H1 (cell line): Measurements from ENCODE around the gene AP5Z1.

Source experiments
- CHD1 ChIP-seq: IDR thresholded peaks from 2 replicates; pipeline ENCODE4 v1.6.1; 2012; ENCODE audit warnings: low read depth, low read length, improper control_type of control experiment
- CTCF ChIP-seq, 3 experiments: IDR thresholded peaks; 1 replicate in 2 of 3; 2 replicates in 1 of 3; pipeline versions ENCODE4 v1.5.1 to v1.6.1; 2011; ENCODE audit warnings: low read length in 3 of 3, mild to moderate bottlenecking in 3 of 3, inconsistent platforms in 2 of 3, low read depth in 1 of 3, moderate library complexity in 1 of 3; ENCODE audit not compliant: insufficient read depth in 1 of 3; ENCODE audit errors: control extremely low read depth in 1 of 3
- EP300 ChIP-seq, 2 experiments: IDR thresholded peaks; 1 replicate in 1 of 2; 2 replicates in 1 of 2; pipeline ENCODE4 v1.6.1; 2011 to 2012; ENCODE audit warnings: low read depth in 2 of 2, low read length in 2 of 2, mild to moderate bottlenecking in 2 of 2, borderline replicate concordance in 1 of 2, inconsistent platforms in 1 of 2, moderate library complexity in 1 of 2
- EZH2 ChIP-seq: fragments of 200-600 bp; sonication (generic); IDR thresholded peaks from 2 replicates; pipeline ENCODE4 v1.7.1; 2012; ENCODE audit warnings: low read depth, mild to moderate bottlenecking, moderate library complexity, low read length, inconsistent platforms; ENCODE audit not compliant: severe bottlenecking
- FOSL1 ChIP-seq: IDR thresholded peaks from 2 replicates; pipeline ENCODE4 v1.6.1; 2011; ENCODE audit warnings: mild to moderate bottlenecking, low read depth, low read length, moderate library complexity; ENCODE audit not compliant: insufficient read depth
- GABPA ChIP-seq: IDR thresholded peaks from 2 replicates; pipeline ENCODE4 v1.6.1; 2011; ENCODE audit warnings: mild to moderate bottlenecking, low read length, moderate library complexity, borderline replicate concordance; ENCODE audit not compliant: insufficient read depth
- MAX ChIP-seq: IDR thresholded peaks from 2 replicates; pipeline ENCODE4 v1.6.1; 2012; ENCODE audit warnings: inconsistent platforms
- POLR2A ChIP-seq, 2 experiments: IDR thresholded peaks; 1 replicate in 1 of 2; 2 replicates in 1 of 2; pipeline ENCODE4 v1.6.1; 2011; ENCODE audit warnings: low read depth in 2 of 2, low read length in 2 of 2, mild to moderate bottlenecking in 2 of 2; ENCODE audit errors: control extremely low read depth in 1 of 2
- POLR2AphosphoS5 ChIP-seq: IDR thresholded peaks from 2 replicates; pipeline ENCODE4 v1.6.1; 2011; ENCODE audit warnings: low read depth, low read length
- RBBP5 ChIP-seq: IDR thresholded peaks from 2 replicates; pipeline ENCODE4 v1.7.1; 2012; ENCODE audit warnings: low read depth, mild to moderate bottlenecking, inconsistent platforms, low read length, moderate library complexity, borderline replicate concordance
- SAP30 ChIP-seq: fragments of 300-600 bp; sonication (generic); IDR thresholded peaks from 2 replicates; pipeline ENCODE4 v1.7.1; 2012; ENCODE audit warnings: low read length, moderate library complexity, mild to moderate bottlenecking, inconsistent platforms; ENCODE audit not compliant: insufficient read depth, insufficient replicate concordance
- SIX5 ChIP-seq: IDR thresholded peaks from 2 replicates; pipeline ENCODE4 v1.6.1; 2011; ENCODE audit warnings: mild to moderate bottlenecking, low read depth, low read length
- SUZ12 ChIP-seq: fragments of 200-600 bp; sonication (generic); IDR thresholded peaks from 2 replicates; pipeline ENCODE4 v1.6.1; 2012; ENCODE audit warnings: mild to moderate bottlenecking, inconsistent platforms, low read length, moderate library complexity, mixed read lengths

- TF ChIP-seq EZH2 (no peak), SAP30 (no peak), FOSL1 (no peak), POLR2A (IDR thresholded peaks at IDR 0.05; ENCODE audit: control extremely low read depth in 1 of 2, low read depth in 2 of 2, low read length in 2 of 2) (no peak), CTCF (IDR thresholded peaks at IDR 0.05; ENCODE audit: control extremely low read depth in 1 of 3, insufficient read depth in 1 of 3, low read depth in 1 of 3, low read length in 3 of 3) (no peak), MAX (no peak), EP300 (IDR thresholded peaks at IDR 0.05; ENCODE audit: borderline replicate concordance in 1 of 2, low read depth in 2 of 2, low read length in 2 of 2) (no peak), CHD1 (no peak), RBBP5 (no peak), SIX5 (no peak), SUZ12 (no peak), GABPA (no peak), POLR2AphosphoS5 (no peak)
Measured at GRCh38 chr7:4758791-4759190, 16.6 kb upstream of the AP5Z1 start.
